Renal cortical epithelial cell (primary cell): ENCODE measurements around the gene CEP57L1. TPM values are rescaled to one million over a fixed set of nuclear protein-coding genes. Genes with fewer than 3 reads are reported as not detected.
A peak's percentile ranks its signal among the peaks of the same experiment; 100 is the strongest.
"Not testable (repeated sequence)": the region's sequence is repeated elsewhere in the genome, so short reads cannot be mapped to it uniquely, and the experiment has no call there.

Experiments used
- DNase-seq: peaks from one replicate; pipeline ENCODE4 v3.0.0-alpha.2; 2011; ENCODE audit warnings: low read depth
- total RNA-seq: library from RNA; depleted of rRNA; stranded (reverse); fragments of >200 nt; gene quantifications from 2 replicates; pipeline ENCODE4 v1.2.3, GENCODE V29; 2014

Gene CEP57L1
- total RNA-seq, 1 donor from 2014 or later: 17.2 TPM

DNA sequence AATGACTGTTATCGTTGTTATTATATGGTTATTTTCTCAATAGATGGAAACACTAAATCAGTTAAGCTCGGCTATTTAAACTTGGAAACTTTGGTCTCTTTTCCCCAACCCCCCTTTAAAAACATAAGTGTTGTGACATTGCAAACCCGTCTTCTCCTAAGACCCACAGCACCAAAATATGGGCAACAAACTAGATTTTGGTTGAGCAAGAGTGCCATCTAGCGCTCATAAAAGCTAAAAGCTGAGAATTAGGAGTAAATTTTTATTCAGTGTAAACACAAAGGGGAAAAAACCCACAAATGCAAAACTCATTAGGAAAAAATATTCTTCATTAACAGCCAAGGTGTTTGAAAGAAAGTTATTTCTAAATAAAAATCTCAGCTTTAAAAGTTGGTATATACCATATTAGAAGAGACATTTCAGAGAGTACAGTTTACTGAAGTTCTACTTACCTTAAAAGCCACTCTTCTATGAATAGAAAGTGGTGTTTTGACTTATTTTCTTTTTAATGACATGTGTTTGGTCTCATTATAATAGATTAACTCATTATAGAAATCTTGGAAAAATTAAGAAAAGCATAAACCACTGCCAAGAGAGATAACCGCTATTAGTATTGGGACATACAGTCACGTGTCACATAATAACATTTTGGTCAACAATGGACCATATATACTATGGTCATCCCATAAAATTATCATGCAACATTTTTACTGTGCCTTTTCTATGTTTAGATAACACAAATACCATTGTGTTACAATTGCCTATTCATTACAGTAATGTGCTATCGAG lies 21.8 kb upstream of the CEP57L1 start:
- DNase-seq: peak; percentile 60

DNA sequence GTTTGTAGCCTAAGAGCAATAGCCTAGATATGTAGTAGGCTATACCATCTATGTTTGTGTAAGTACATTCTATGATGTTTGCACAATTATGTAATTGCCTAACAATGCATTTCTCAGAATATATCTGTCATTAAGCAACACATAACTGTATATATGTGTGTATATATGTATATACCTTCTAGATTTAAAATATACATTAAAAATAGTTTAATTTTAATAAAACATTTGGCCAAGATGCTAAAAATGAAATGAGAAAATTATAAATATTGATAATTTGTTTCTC lies 21.2 kb upstream of the CEP57L1 start:
- no peak for DNase-seq

DNA sequence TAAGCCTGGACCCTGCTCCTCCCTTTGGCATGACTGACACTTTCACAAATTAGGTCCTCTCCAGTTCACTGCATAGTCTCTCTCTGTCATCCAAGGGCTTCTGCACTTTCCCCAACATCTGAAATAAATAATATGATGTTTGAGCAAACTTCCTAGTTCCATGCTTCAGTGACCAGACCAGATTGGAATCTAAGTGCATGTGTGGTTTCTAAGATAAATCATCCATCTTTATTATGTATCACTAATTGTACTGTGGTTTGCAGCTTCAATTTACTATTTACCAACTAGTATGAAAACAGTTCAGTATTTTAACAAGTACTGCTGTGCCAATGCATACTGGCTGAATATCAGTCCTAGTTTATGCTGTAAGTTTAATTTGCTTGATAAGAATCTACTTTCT lies 19.4 kb upstream of the CEP57L1 start:
- DNase-seq: no peak

DNA sequence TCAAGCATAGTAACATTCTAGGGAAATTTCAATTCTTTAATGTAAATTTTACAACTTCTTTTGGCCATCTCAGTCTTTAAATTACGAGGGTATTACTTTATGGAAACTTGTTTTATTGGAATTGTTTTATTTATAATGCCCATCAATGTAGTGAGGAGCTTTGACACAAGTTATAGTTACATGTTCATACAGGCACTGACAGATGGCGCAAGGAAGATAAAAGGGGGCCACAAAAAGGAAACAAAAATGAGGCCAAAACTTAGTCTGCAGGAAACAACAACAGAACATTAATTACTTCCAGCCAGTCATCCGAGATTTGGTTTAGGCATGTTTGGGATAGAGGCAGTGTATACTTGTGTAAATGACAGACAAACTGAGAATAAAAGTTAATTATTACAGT lies 18.9 kb upstream of the CEP57L1 start:
- DNase-seq: no peak

DNA sequence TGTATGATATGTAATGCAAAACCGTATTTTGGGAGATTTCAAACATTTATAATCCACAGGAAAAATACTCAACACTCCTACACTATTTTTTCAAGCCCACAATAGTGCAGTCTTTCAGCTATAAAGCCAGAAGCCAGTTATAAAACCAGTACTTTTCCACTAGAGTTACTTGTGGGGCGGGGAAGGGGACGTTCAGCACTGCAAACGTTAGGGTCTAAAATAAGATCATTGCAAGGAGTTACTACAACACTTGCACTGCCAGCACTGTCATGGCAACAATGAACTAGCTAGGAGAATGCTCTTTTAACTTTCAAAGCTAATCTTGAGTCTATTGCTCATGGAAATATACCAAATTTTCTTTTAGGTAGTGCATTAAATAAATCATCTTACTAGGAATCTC lies 15.3 kb upstream of the CEP57L1 start:
- DNase-seq: no peak

DNA sequence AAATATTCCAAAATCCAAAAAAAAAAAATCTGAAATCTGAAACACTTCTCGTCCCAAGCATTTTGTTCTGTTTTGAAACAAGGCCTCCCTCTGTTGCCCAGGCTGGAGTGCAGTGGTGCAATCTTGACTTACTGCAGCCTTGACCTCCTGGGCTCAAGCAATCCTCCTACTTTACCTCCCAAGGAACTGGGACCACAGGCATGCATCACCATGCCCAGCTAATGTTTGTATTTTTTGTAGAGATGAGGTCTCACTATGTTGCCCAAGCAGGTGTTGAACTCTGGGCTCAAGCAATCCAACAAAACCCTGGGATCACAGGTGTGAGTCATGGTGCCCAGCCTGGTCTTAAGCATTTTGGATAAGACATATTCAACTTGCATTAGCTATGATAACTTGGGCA lies 14.3 kb upstream of the CEP57L1 start:
- no peak for DNase-seq

DNA sequence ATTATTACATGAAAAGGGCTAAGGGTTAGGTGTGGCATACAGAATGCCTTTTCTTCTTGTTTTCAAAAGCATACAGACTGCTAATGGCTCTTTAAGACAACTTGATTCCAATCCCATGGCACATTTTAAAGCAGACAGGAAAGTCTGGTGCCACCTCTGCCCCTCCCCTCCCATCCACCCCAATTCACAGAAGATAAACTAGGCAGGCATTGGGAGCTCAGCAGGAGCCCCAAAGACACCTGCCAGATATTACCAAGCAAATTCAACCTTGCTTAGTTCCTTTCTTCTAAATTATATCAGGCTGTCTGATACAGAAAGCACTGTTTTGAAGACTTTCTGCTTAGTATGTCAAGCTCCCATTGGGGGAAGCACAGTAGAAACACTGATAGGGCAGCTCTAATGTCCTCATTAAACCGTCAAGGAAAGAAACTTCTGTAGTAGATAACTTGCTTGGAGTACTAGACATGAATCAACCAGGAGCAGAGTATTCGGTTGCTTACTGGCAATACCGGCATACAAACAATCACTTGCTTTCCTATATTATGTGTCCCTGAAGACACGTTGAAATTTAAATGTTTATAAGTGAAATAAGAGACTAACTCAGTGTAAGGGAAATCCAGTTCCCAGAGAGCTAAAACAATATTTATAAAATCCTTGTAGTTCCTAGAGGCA lies 13.7 kb upstream of the CEP57L1 start:
- no peak for DNase-seq

DNA sequence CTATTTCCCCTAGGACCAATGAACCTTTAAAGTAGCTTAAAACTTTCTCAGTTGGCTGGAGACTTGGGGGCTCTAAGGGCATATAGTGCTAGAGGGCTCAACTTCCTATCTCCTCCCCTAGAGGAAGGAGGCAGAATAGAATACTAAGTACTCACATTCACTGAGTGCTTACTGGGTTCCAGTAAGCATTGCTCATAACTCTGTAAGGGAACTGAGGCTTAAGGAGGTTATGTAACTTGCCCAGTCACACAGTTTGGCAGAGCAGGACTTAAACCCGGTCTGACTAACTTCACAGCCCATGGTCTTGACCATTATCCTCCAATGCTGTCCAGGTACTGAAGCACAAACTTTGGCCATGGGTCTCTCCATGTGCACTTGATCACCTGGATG lies 13.1 kb upstream of the CEP57L1 start:
- DNase-seq: peak; percentile 79

DNA sequence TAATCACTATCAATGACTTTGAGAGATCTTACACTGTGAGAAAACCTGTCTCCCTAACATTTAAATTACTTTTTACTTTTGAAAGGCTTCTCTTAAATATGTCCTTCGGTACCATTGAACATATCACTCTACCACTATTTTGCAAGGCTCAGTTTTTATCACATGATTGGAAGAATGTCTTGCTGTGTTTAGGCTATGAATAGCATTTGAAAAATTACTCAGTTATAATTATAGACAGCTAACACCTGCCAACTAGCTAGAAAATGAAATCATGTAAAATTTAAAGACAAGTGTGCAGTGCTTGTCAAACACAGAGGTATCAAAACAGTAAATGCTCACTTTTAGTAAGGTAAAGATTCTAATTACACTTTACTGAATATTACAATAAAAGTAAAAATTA lies 11.7 kb upstream of the CEP57L1 start:
- no peak for DNase-seq

DNA sequence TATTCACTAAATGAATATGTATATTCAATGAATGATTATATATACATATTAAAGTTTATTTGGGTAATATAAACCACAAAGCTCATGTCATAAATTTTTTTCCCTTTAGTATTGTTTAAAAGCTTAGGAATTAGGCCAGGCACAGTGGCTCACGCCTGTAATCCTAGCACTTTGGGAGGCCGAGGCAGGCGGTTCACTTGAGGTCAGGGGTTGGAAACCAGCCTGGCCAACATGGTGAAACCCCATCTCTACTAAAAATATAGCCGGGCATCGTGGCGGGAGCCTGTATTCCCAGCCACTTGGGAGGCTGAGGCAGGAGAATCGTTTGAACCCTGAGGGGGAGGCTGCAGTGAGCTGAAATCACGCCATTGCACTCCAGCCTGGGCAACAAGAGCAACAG lies 11.2 kb upstream of the CEP57L1 start:
- DNase-seq: not testable (repeated sequence)

DNA sequence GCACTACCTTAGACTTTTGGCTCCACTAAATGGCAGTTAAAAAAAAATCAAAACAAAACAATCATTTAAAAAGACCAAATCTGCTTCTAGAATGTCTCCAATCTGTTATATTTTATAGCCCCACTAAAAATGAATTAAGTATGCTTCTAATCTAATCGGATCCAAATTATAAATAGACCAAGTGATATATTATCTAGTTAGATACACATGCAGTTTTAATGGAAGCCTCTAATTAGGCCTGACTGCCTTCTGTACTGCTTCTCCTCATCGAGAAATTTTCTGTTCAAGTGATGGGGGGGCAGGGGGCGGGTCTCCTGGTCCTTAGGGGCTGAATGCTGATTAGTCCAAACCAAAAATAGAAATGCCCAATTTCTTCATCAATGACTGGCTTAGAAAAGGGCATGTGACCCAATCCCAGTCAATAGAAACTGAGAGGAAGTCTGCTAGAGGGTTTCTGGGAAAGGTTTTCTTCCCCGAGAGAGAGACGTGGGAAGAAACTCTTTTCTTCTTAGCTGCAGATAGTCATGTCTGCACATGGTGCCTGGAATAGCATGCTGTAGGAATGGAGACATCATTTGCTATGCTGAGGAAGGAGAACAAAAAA lies 7.5 kb upstream of the CEP57L1 start:
- DNase-seq: no peak

DNA sequence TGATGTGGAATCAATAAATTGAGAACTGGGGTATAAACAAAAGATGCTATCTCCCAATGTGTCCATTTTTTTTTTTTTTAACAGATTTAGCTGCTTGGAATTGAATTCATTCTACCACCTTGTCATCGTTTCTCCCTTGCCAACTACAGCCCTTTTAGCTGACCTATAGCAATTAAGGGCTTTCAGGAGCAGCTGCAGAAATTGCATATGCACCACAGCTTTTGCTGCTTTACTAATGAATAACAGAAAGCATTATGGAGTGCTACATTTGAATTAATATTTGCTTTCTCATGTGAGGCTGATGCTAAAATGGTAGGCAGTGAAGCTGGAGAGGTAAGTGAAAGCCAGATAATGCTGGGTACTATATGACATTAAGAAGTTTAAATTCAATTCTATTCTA lies 6.3 kb upstream of the CEP57L1 start:
- DNase-seq: no peak

DNA sequence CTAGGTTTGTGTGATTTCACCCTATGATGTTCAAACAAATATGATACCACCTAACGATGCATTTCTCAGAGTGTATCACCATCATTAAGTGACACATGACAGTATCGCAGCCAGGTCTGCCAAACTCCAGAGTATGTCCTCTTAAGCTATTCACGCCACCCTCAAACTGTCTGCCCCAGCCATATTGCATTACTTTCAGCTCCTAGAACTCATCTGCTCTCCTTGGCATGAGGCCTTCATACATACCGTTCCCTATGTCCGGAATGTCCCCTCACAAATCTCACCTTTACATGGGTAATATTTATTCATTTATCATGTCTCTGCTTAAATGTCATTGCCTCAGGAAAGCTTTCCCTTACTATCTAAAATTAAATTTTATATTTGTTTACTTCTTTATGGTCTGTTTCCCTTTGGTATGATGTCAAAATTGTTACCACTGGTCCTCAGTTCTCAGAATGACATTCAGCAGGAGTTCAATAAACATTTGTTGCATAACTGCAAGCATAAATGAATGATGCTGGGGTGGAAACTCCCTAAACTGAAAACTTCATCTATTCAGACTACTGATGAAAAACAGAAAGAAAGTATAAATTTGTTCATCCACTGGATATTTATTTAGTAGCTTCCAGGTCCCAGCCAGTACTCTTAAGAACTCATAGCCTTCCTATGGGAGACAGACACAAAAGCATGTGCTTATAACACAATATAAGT lies 3.8 kb upstream of the CEP57L1 start:
- DNase-seq: no peak

DNA sequence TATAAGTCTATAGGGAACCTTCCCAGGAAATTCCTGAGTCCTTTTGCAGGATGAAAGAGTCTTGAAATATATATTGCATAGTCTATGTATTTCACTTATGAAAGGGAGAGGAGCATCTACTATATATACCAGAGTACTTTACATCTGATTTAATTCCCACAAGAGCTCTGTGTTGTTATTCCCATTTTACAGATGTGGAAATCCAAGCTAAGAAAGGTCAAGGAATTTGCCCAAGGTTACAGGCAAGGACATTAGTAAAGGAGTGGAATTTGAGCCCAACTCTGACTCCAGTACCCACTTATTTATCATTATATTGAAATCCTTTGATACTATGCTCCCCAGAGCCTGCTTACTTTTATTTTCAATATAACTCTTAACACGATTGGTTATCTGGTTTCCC lies 3.2 kb upstream of the CEP57L1 start:
- DNase-seq: no peak

DNA sequence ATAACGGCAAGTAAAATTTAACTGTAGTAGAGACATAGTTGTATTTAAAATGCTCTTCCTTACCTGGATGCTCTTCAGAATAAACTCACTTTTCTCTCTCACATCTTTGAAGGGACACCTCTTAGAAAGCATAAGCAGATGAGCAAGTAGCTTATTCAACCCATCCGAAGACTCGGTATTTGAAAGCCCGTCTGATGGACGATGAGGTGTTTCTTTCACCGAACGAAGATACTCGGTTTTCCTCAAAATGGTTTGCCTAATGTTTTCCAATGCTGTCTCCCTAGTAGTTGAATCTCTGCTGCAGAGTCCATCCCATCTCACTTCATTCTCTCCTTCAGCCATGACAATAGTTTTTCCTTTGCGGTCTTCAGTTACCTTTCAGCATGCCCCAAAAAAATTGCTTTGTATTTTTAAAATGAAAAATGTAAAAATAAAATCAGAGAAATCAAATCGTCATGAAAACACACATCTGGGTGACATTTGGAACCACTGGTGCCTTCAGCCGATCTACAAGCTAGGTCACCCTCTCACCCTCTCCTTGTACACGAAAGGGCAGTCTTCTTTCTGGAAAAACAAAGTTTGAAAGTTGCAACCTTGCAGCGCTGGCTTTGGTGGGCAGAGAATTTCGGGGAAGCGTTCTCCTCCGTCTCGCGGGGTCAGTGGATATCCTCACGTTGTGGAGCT lies 1.4 kb upstream of the CEP57L1 start:
- DNase-seq: no peak

DNA sequence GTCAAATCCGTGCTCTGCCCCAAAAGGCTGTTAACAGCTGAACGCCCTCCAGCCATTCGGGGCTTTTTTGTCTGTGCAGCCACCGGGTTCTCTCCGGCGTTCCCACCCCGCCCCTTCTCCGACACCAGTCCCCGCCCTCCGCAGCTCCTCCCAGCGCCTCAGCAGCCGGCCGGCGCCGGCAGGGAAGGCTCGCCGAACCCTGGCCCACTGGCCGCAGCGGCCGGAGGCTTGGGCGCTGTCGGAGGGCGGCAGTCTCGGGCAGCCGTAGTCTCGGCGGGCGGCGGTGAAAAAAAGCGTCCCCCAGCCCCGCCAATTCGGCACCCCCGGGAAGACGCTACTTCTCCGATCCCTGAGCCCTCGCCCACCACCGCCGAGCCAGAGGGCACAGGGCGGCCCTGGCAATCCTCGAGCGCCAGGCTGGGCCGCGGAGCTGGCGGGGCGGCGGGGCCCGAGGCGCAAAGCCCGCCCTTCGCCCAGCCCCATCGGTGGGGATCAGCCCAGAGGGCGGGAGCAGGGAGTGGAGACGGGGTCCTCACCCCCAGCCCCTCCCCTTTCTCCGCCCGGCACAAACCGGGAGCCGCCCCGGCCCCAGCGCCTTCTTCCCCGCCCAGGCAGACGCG lies 781 bp upstream of the CEP57L1 start, which contains the start of gene SESN1:
TSS of gene SESN1 (minus strand) at position 431 of the 620 bp plus-strand sequence. CDS start 773 bp downstream, outside the sequence.
- DNase-seq: peak; percentile 75

DNA sequence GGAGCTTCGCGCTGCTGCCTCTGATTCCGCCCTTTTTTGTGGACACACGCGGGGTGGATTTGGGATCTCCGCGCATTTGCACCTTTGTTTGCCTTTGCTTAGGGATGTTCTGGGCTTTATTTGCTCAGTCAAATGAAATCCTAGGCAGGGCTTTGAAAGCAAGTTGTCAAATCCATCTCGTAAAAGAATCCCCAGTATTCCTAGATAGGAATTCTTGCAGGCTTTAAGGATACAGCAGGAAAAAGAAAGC lies 453 bp downstream of the CEP57L1 start:
- no peak for DNase-seq

DNA sequence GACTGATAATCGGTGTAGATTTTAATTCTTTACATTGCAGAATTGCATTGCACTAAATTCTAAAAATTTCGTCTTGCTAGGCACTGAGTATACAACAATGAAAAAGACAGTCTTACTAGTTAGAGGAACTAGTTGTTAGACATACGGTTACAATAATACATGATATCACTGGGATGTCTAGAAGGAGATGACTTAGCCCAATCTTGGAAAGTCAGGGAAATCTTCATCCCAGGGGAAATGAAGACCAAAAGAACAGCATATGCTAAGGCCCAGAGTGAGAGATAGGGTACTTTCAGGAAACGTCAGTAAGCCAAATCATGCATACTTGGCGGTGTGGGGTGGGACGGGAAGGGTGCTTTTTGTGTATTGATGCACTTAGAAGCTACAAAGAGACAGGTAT lies 901 bp downstream of the CEP57L1 start:
- no peak for DNase-seq

DNA sequence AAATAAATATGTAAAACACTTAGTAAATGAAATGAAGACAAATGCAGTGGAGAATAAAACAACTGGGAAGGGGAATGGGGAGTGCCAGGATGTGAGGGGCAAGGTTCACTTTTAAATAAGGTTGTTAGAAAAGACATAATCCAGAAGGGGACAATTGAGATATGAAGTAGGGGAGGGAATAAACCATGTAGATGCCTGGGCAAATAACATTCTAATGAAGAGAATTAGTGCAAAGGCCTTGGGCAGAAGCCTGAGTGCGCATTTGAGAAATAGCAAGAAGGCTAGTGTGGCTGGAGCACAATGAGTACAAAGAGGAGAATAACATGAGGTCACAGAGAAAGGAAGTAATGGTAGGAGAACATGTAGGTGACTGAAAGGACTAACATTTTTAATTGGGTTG lies 2.4 kb downstream of the CEP57L1 start:
- DNase-seq: no peak

DNA sequence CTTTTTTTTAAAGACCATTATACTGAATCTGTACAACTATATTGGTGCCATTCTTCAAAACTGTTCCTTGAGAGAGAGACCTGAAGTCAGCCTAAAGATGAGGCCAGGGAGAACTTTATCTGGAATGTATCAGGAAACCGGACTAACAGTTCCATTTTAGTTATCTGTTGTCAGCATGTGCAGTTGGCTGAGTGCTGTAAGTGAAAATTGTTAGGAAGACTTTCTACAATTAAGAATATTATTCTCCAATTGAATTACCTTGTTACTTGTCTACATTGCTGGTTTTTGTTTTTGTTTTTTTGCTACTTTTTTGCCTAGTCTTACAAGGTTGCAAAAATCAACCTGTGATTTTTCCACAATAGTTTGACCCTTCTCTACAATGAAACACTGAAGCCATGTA lies 7.5 kb downstream of the CEP57L1 start:
- no peak for DNase-seq

DNA sequence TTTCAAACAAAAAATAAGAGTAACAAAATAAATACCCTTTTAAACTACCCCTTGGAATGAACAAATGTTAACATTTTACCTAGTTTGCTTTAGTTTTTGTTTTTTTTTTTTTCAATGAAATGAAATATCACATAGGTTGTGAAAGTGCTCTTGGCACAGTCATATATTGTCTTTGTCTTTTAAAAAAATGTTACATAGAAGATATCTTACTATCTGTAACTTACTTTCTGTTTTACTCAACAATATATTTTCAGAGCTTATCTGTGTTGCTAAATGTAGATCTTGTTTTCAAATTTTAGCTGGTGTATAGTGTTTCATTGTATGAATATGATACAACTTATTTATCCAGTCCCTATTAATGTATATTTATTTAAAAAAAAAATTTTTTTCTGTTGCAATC lies 8.6 kb downstream of the CEP57L1 start:
- DNase-seq: no peak

DNA sequence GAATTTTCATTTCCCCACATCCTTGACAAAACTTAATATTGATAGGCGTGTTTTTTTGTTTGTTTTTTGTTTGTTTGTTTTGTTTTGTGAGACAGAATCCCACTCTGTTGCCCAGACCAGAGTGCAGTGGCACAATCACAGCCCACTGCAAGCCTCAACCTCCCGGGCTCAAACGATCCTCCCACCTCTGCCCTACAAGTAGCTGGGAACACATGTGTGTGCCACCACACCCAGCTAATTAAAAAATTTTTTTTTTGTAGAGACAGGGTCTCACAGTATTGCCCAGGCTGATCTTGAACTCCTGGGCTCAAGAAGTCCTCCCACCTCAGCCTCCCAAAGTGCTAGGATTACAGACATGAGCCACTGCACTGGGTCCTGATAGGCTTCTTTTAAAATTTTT lies 9.2 kb downstream of the CEP57L1 start:
- DNase-seq: no peak
